Measurements from ENCODE around the gene STARD7. TPM values are rescaled to one million over a fixed set of nuclear protein-coding genes. Genes with fewer than 3 reads are reported as not detected.
A peak's percentile ranks its signal among the peaks of the same experiment; 100 is the strongest.
"Not testable (repeated sequence)": the region's sequence is repeated elsewhere in the genome, so short reads cannot be mapped to it uniquely, and the experiment has no call there.

STARD7 gene
- total RNA-seq, 2 experiments from 2014 or later = 151 to 173 TPM

DNA sequence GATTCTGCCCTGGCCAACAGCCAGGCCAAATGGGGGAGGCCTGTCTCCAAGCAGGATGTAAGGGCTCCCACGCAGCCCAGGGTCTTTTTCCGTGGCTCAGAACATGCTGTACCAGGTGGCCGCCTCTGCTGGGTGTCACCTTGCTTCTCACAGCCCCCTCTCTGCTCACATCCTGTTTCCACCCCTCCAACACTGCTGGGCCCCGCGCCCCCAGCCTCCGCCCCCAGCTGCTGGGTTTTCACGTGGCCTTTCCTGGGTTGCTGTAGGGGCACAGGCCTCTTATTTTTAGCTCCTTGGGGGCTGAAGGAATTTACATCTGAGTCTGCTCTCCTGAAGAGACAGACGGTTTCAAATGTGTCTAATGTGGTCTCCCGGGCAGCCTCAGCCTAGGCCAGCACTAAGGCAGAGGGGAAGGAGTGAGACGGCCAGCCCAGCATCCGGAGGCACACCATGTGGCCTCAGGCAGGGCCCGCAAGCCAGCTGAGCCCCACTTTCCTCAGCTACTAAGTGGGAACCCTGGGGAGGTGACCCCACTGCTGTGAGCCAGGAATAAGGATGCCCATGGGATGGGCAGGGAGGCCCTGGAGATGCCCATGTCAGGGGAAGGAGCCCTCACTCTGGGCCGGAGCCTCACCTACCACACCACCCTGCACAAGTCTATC is 44.7 kb downstream of the STARD7 start:
- Mint-ChIP-seq H3K9me3 (ENCODE audit: low read depth) (peaks cover 9% of the 10 kb centered on the region), H3K4me1 (peaks cover 83% of the 10 kb centered on the region), H3K36me3 (ENCODE audit: low read depth) (peaks cover 10% of the 10 kb centered on the region), H3K4me3 (peak overlapping the region; percentile 82), H3K27ac (peak overlapping the region; percentile 100), H3K27me3 (no peaks in the 10 kb centered on the region)
- ATAC-seq (peak; percentile 43), DNase-seq (peak; percentile 91)
- POLR2A ChIA-PET = interaction anchor here (0.5 to 4.1 kb wide), 7 partner anchors 10 to 375 kb away, joined by 3 to 118 read pairs (median 4); partner anchors contain the start of genes DUSP2 and STARD7
- CTCF ChIA-PET = interaction anchor here (0.6 to 3.6 kb wide), 6 partner anchors 10 to 45 kb away, joined by 3 to 19 read pairs (median 4); no protein-coding TSS in a partner anchor
- intact Hi-C loops (cut with DNase I, micrococcal nuclease) = loop anchor here (1.0 to 5.0 kb wide), 7 partner anchors 8 to 323 kb away; partner anchors contain the start of genes ADRA2B (in 1 of the 2), CIAO1 (in 1 of the 2), DUSP2 (in 1 of the 2) and STARD7 (in 1 of the 2)

DNA sequence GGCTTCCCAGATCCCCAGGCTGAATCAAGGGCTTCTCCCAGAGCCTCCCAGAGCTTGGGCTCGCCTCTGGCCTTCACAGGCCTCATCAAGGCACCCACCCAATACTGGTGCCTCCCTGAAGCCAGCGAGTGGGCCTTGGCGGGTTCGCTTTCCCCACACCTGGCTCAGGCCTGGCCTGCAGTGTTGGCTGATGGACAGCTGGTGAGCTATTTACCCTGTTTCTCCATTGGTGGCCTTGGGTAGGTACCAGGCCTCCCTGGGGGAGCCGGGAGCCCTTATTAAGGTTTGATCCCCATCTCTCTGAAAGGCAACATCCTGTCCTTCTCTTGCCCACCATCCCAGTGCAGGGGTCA is 45.2 kb downstream of the STARD7 start:
- intact Hi-C loops (cut with DNase I, micrococcal nuclease) = loop anchor here in 1 of 2 experiments (5.0 kb wide), 1 partner anchor 324 kb away; no protein-coding TSS in a partner anchor
- Mint-ChIP-seq H3K36me3 (ENCODE audit: low read depth) (peaks cover 10% of the 10 kb centered on the region), H3K4me1 (peaks cover 85% of the 10 kb centered on the region), H3K4me3 (peak overlapping the region; percentile 82), H3K9me3 (ENCODE audit: low read depth) (peaks cover 9% of the 10 kb centered on the region), H3K27ac (peak overlapping the region; percentile 100), H3K27me3 (no peaks in the 10 kb centered on the region)
- ATAC-seq (peak; percentile 0), DNase-seq (no peak)
- POLR2A ChIA-PET = interaction anchor here (0.5 to 4.1 kb wide), 6 partner anchors 11 to 375 kb away, joined by 3 to 118 read pairs (median 4); partner anchors contain the start of genes DUSP2 and STARD7
- CTCF ChIA-PET = interaction anchor here (0.6 to 3.6 kb wide), 9 partner anchors 10 to 45 kb away, joined by 3 to 19 read pairs (median 4); no protein-coding TSS in a partner anchor

DNA sequence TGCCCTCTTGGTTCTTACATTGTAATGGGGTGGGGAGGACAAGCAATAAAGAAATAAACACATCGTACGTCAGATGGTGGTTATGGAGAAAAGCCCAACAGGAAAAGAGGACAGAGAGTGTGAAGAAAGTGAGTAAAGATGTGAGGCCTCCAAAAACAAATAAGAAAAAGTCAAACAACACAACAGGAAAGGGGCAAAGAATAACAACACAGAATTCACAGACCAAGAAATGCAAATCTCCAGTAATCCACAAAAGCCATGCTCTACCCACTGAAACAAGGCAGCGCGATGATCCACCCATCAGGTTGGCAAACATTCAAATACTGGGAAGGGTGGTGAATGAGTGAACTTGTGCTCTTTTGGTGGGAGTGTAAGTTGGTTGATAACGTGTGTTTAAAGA is 46.7 kb downstream of the STARD7 start:
- ChIA-PET CTCF (interaction anchor here (1.3 to 3.6 kb wide), 2 partner anchors 10 to 15 kb away, joined by 11 to 18 read pairs; no protein-coding TSS in a partner anchor), POLR2A (interaction anchor here (0.6 to 4.1 kb wide), 2 partner anchors 17 to 127 kb away, joined by 3 to 118 read pairs; partner anchors contain the start of gene DUSP2)
- H3K4me1 Mint-ChIP-seq = peaks cover 86% of the 10 kb centered on the region
- peaks cover 9% of the 10 kb centered on the region for H3K9me3 Mint-ChIP-seq (ENCODE audit: low read depth)
- intact Hi-C loops (cut with DNase I, micrococcal nuclease) = loop anchor here in 1 of 2 experiments (5.0 kb wide), 1 partner anchor 325 kb away; no protein-coding TSS in a partner anchor
- no peak overlapping the region for H3K4me3 Mint-ChIP-seq
- peaks cover 10% of the 10 kb centered on the region for H3K36me3 Mint-ChIP-seq (ENCODE audit: low read depth)
- no peak for ATAC-seq
- H3K27ac Mint-ChIP-seq = peak overlapping the region; percentile 100
- peak; percentile 39 for DNase-seq
- no peaks in the 10 kb centered on the region for H3K27me3 Mint-ChIP-seq

DNA sequence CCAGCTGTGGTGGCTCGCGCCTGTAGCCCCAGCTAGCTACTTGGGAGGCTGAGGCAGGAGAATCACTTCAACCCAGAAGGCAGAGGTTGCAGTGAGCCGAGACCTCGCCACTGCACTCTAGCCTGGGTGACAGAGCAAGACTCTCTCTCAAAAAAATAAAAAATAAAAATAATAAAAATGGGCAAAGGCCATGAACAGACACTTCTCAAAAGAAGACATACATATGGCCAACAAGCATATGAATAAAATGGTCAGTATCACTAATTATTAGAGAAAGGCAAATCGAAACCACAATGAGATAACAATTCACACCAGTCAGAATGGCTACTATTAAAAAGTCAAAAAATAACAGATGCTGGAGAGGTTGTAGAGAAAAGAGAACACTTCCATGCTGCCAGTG is 48.3 kb downstream of the STARD7 start:
- not testable (repeated sequence) for H3K27me3 Mint-ChIP-seq; ATAC-seq; H3K9me3 Mint-ChIP-seq (ENCODE audit: low read depth); H3K4me3 Mint-ChIP-seq
- CTCF ChIA-PET = interaction anchor here (3.3 to 4.1 kb wide), 2 partner anchors 13 to 18 kb away, joined by 14 to 33 read pairs; no protein-coding TSS in a partner anchor
- Mint-ChIP-seq H3K4me1 (peaks cover 95% of the 10 kb centered on the region), H3K27ac (peak overlapping the region; percentile 77), H3K36me3 (ENCODE audit: low read depth) (peaks cover 10% of the 10 kb centered on the region)
- DNase-seq = peak; percentile 5
- POLR2A ChIA-PET = interaction anchor here (0.6 to 4.1 kb wide), 2 partner anchors 9 to 15 kb away, joined by 3 to 119 read pairs; partner anchors contain the start of gene DUSP2
- intact Hi-C loops (cut with DNase I, micrococcal nuclease) = loop anchor here in 1 of 2 experiments (5.0 kb wide), 1 partner anchor 327 kb away; no protein-coding TSS in a partner anchor

DNA sequence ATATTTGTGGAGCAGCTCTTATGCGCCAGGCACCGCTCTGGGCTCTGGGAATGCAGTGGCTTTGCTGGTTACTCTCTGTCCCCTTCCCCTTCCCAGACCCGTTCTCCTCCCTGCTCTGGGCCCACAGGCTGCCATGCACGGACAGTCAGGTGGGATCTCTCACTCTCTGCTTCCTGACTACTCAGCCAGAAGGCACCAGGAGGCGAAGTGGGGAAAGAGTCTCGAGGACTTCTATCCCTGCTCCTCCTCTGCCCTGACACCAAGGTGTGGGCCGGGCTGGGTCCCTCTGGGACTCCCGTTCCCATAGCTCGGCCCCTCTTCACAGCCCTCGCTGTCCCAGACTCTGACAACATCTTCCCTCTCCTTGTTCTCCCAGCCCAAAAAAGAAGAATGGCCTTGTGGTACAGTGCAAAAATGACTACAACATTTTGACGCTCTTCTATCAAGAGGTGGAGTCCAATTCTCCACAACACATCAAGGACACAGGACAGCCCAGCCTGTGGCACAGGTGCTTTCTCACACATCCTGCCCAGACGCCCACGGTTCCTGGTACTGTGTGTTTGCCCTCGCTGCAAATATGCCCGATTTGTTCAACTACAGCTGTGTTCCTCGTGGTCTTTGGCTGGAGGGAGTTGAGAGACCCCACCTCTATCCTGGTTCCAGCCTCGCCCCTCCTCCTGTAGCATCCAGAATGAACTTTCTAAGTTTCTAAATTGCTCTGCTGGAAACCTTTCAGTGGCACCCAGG is 49.4 kb downstream of the STARD7 start:
- intact Hi-C loops (cut with DNase I, micrococcal nuclease) = no loop called here
- peak overlapping the region; percentile 61 for H3K4me3 Mint-ChIP-seq
- ATAC-seq (peak; percentile 7), DNase-seq (peak; percentile 85)
- peaks cover 95% of the 10 kb centered on the region for H3K4me1 Mint-ChIP-seq
- H3K9me3 Mint-ChIP-seq (ENCODE audit: low read depth) = peaks cover 9% of the 10 kb centered on the region
- H3K27ac Mint-ChIP-seq = peak overlapping the region; percentile 98
- no peaks in the 10 kb centered on the region for H3K27me3 Mint-ChIP-seq
- POLR2A ChIA-PET = interaction anchor here (0.6 to 4.1 kb wide), 3 partner anchors 8 to 15 kb away, joined by 3 to 119 read pairs (median 6); partner anchors contain the start of gene DUSP2
- CTCF ChIA-PET = interaction anchor here (0.6 to 4.1 kb wide), 9 partner anchors 11 to 167 kb away, joined by 3 to 33 read pairs (median 6); partner anchors contain the start of gene ASTL
- H3K36me3 Mint-ChIP-seq (ENCODE audit: low read depth) = peaks cover 10% of the 10 kb centered on the region

DNA sequence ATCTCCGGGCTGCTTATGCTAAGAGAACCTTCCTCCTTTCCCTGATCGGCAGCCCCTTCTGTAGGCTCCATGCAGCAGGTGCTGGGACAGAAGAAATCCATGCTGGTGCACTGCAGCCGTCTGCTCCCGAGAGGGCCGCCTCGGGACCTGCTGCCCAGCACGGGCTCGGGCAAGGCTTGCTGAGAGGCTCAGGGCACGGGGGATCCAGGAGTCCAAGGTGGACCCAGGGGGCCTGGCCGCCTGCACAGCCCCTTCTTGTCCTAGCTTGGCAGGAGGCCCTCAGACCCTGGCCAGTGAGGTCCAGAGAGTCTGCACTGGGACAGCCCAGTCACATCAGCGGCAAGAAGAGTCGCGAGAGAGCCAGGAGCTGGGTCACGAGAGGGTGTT is 50.1 kb downstream of the STARD7 start:
- ChIA-PET CTCF (interaction anchor here (0.7 to 4.1 kb wide), 8 partner anchors 11 to 166 kb away, joined by 3 to 33 read pairs (median 6); partner anchors contain the start of gene ASTL), POLR2A (interaction anchor here (0.7 to 4.1 kb wide), 5 partner anchors 13 to 167 kb away, joined by 3 to 119 read pairs (median 3); partner anchors contain the start of genes ASTL, DUSP2 and ITPRIPL1)
- Mint-ChIP-seq H3K27me3 (no peaks in the 10 kb centered on the region), H3K4me1 (peaks cover 90% of the 10 kb centered on the region), H3K27ac (peak overlapping the region; percentile 98), H3K9me3 (ENCODE audit: low read depth) (peaks cover 9% of the 10 kb centered on the region), H3K4me3 (peak overlapping the region; percentile 61), H3K36me3 (ENCODE audit: low read depth) (peaks cover 10% of the 10 kb centered on the region)
- DNase-seq = peak; percentile 17
- no peak for ATAC-seq
- intact Hi-C loops (cut with DNase I, micrococcal nuclease) = loop anchor here in 1 of 2 experiments (1.0 kb wide), 1 partner anchor 16 kb away; no protein-coding TSS in a partner anchor

DNA sequence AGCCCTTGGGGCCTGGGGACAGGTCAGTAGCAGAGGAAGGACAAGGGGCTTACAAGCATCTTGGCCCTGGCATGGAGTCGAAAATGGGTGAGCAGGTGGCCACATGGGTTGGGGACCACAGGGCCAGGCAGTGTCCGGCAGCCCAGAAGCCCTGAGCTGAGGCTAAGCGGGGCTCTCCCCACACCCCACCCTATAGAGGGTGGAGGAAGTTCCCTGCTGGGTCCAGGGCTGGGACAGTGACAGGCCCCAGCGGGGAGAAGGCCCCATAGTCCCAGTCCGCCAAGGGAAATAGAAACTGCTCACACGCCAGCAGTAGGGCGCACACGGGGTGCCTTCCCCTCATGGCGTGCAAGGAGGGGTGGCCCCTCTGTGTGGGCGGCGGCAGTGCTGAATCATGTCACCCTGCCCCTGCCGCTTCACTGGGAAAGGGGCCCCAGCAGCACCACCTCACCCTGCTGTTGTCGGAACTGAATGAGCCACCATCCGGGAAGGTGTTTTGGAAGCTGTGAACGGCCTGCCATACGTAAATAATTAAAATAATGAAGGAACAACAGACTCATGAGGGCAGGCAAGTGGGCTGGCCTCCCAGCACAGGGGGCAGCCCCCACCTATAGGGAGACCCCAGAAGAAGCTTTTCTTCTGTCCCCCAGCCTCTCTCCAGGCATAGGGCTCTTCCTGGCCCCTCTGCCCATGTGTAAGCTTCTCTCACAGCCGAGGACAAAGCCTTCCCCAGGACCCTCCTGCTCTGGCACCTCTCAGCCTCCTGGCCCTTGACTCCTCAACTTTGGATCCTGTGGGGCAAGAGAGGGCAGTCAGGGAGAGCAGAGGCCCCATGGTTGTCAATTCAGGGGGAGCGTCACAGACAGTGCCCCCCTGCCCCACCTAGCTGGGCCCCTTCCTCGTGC is 50.7 kb downstream of the STARD7 start:
- peaks cover 90% of the 10 kb centered on the region for H3K4me1 Mint-ChIP-seq
- H3K9me3 Mint-ChIP-seq (ENCODE audit: low read depth) = peaks cover 9% of the 10 kb centered on the region
- intact Hi-C loops (cut with DNase I, micrococcal nuclease) = loop anchor here (1.0 kb wide), 3 partner anchors 10 to 50 kb away; partner anchors contain the start of gene STARD7 (in 1 of the 2)
- POLR2A ChIA-PET = interaction anchor here (0.5 to 4.1 kb wide), 6 partner anchors 13 to 369 kb away, joined by 3 to 119 read pairs (median 3); partner anchors contain the start of genes ASTL, DUSP2 and ITPRIPL1
- peak; percentile 99 for DNase-seq
- H3K27me3 Mint-ChIP-seq = no peaks in the 10 kb centered on the region
- ATAC-seq = peak; percentile 79
- peaks cover 10% of the 10 kb centered on the region for H3K36me3 Mint-ChIP-seq (ENCODE audit: low read depth)
- CTCF ChIA-PET = interaction anchor here (0.7 to 4.1 kb wide), 10 partner anchors 10 to 165 kb away, joined by 3 to 33 read pairs (median 6); partner anchors contain the start of genes ASTL and DUSP2
- peak overlapping the region; percentile 61 for H3K4me3 Mint-ChIP-seq
- H3K27ac Mint-ChIP-seq = peak overlapping the region; percentile 98

DNA sequence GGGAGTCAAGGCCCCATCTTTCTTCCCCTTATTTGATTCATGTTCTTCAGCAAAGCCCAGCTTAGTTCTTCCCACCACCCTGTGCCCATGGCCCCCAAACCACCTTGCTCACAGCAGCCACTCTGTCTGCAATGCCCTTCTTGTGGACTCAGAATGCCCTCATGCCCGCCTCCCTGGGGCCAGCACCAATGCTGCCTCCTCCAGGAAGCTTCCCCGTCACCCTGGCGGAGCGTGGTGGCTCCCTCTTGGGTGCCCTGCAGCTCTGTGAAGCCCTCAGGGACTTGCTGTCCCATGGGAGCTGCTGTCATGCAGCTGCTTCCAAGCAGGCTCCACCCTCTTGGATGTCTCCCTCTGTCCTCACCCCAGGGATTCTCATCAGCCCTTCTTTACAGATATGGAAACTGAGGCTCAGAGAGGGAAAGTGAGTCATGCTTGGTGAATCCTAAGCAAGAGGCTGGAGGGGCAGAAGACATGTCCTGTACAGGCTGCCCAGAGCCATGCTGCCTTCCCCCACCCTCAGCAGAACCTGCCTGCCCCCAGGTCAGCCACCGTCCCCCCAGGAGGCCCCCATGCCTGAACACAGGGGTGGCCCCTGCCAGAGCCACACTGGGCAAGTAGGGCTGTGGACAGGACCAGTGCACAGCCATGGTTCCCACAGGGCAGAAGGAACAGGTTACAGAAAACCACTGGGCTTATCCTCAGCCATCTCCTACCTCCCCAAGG is 51.5 kb downstream of the STARD7 start:
- POLR2A ChIA-PET = interaction anchor here (1.9 to 4.1 kb wide), 2 partner anchors 12 to 17 kb away, joined by 6 to 119 read pairs; partner anchors contain the start of gene DUSP2
- peak; percentile 4 for ATAC-seq
- intact Hi-C loops (cut with DNase I, micrococcal nuclease) = loop anchor here (1.0 kb wide), 3 partner anchors 7 to 51 kb away; partner anchors contain the start of gene STARD7 (in 1 of the 2)
- no peaks in the 10 kb centered on the region for H3K27me3 Mint-ChIP-seq
- H3K36me3 Mint-ChIP-seq (ENCODE audit: low read depth) = peaks cover 10% of the 10 kb centered on the region
- H3K27ac Mint-ChIP-seq = peak overlapping the region; percentile 98
- peaks cover 9% of the 10 kb centered on the region for H3K9me3 Mint-ChIP-seq (ENCODE audit: low read depth)
- H3K4me3 Mint-ChIP-seq = peak overlapping the region; percentile 61
- H3K4me1 Mint-ChIP-seq = peaks cover 89% of the 10 kb centered on the region
- DNase-seq = peak; percentile 53
- CTCF ChIA-PET = interaction anchor here (1.3 to 4.1 kb wide), 4 partner anchors 9 to 17 kb away, joined by 4 to 33 read pairs (median 11); partner anchors contain the start of gene DUSP2

All from activated CD4-positive, alpha-beta T cell treated with anti-CD3 and anti-CD28 coated beads for 36 hours (primary cell).